K562 (cell line): ENCODE data around the gene SKAP2.

Experiments
- CTCF ChIP-seq, 3 experiments: IDR thresholded peaks in 2 of 3; conservative IDR thresholded peaks in 1 of 3; 2 replicates each; pipeline ENCODE4 v1.5.1; 2011 to 2012; ENCODE audit warnings: low read length in 3 of 3, mild to moderate bottlenecking in 3 of 3, control low read depth in 2 of 3, improper control_type of control experiment in 1 of 3, inconsistent platforms in 1 of 3, low read depth in 1 of 3, mixed read lengths in 1 of 3, moderate library complexity in 1 of 3; ENCODE audit not compliant: insufficient read depth in 2 of 3
- FOXA3 ChIP-seq, 2 experiments: fragments of 450-650 bp in 1 of 2; sonication (generic) in 1 of 2; formaldehyde crosslinking; IDR thresholded peaks in 1 of 2; conservative IDR thresholded peaks in 1 of 2; 2 replicates each; pipeline versions ENCODE4 v1.4.0 to v1.8.0; 2020 to 2022; ENCODE audit warnings: mild to moderate bottlenecking in 2 of 2, missing genetic modification reagents in 1 of 2
- KDM4B ChIP-seq, 2 experiments: fragments of 450-650 bp in 1 of 2; sonication (generic) in 1 of 2; IDR thresholded peaks; 2 replicates each; pipeline ENCODE4 v1.6.1; 2016 to 2017; ENCODE audit warnings: borderline replicate concordance in 2 of 2, antibody characterized with exemption in 1 of 2, low read depth in 1 of 2, mild to moderate bottlenecking in 1 of 2
- LCOR ChIP-seq: sonication (generic); formaldehyde crosslinking; IDR thresholded peaks from 2 replicates; pipeline ENCODE4 v1.8.0; 2022; ENCODE audit warnings: mild to moderate bottlenecking, missing genetic modification reagents
- PRDM10 ChIP-seq: fragments of 450-650 bp; IDR thresholded peaks from 2 replicates; pipeline ENCODE4 v1.6.1; 2018; ENCODE audit not compliant: partially characterized antibody
- SAP30 ChIP-seq: fragments of 200-600 bp; sonication (generic); IDR thresholded peaks from 2 replicates; pipeline ENCODE4 v1.6.1; 2012; ENCODE audit warnings: borderline replicate concordance, low read depth, mild to moderate bottlenecking, moderate library complexity, low read length, control low read depth, inconsistent platforms; ENCODE audit not compliant: insufficient read depth, poor library complexity, severe bottlenecking
- TAF1 ChIP-seq: IDR thresholded peaks from 2 replicates; pipeline ENCODE4 v1.6.1; 2011; ENCODE audit warnings: mild to moderate bottlenecking, low read length, moderate library complexity; ENCODE audit not compliant: insufficient read depth, control insufficient read depth, severe bottlenecking; ENCODE audit errors: extremely low read depth
- ZNF507 ChIP-seq: conservative IDR thresholded peaks from 2 replicates; pipeline ENCODE4 v1.6.1; 2017; ENCODE audit warnings: missing genetic modification characterization, missing compliant biosample characterization

GRCh38 chr7:26779978-26780595 lies 84.3 kb downstream of the SKAP2 start:
- TF ChIP-seq TAF1 (no peak), SAP30 (no peak), FOXA3 (CRISPR knock-in tag; conservative IDR thresholded peaks at IDR 0.05 in 1 of 2, IDR thresholded peaks at IDR 0.05 in 1 of 2) (no peak), CTCF (IDR thresholded peaks at IDR 0.05 in 2 of 3, conservative IDR thresholded peaks at IDR 0.05 in 1 of 3; ENCODE audit: insufficient read depth in 2 of 3, low read depth in 1 of 3, low read length in 3 of 3) (no peak), ZNF507 (no peak), LCOR (CRISPR knock-in tag) (no peak), PRDM10 (no peak), KDM4B (IDR thresholded peaks at IDR 0.05; ENCODE audit: borderline replicate concordance in 2 of 2, low read depth in 1 of 2) (no peak)
